Neural progenitor cell (in vitro differentiated cells): ENCODE results near the gene ANAPC16. TPM values are rescaled to one million over a fixed set of nuclear protein-coding genes. Genes with fewer than 3 reads are reported as not detected.
A peak's percentile ranks its signal among the peaks of the same experiment; 100 is the strongest.

Experiments used
- DNase-seq: peaks from one replicate; pipeline ENCODE4 v3.0.0-alpha.2; 2016; ENCODE audit warnings: low spot score
- H2AFZ ChIP-seq: fragments of 200-600 bp; sonication (generic); replicated peaks from 2 replicates; pipeline ENCODE4 v1.6.1; 2016; ENCODE audit warnings: antibody characterized with exemption
- H3F3A ChIP-seq: fragments of 200-600 bp; sonication (generic); 2 replicates; pipeline ENCODE4 v1.6.1; 2016; ENCODE audit warnings: antibody characterized with exemption, low read depth
- H3K27ac ChIP-seq: fragments of 200-600 bp; sonication (generic); 2 replicates; pipeline ENCODE4 v1.5.1; 2016; ENCODE audit warnings: mild to moderate bottlenecking
- H3K27me3 ChIP-seq: fragments of 200-600 bp; sonication (generic); 2 replicates; pipeline ENCODE4 v1.6.1; 2016; ENCODE audit warnings: mild to moderate bottlenecking, moderate library complexity
- H3K36me3 ChIP-seq: fragments of 200-600 bp; sonication (generic); 2 replicates; pipeline ENCODE4 v1.5.1; 2016
- H3K4me1 ChIP-seq: fragments of 200-600 bp; sonication (generic); 2 replicates; pipeline ENCODE4 v1.6.1; 2016; ENCODE audit warnings: mixed run types
- H3K4me2 ChIP-seq: fragments of 200-600 bp; sonication (generic); 2 replicates; pipeline ENCODE4 v1.6.1; 2016
- H3K4me3 ChIP-seq: fragments of 200-600 bp; sonication (generic); 2 replicates; pipeline ENCODE4 v1.5.1; 2016
- H3K79me2 ChIP-seq: fragments of 200-600 bp; sonication (generic); 2 replicates; pipeline ENCODE4 v1.6.1; 2016; ENCODE audit warnings: low read depth
- H3K9ac ChIP-seq: fragments of 200-600 bp; sonication (generic); 2 replicates; pipeline ENCODE4 v1.6.1; 2016
- H3K9me3 ChIP-seq: fragments of 200-600 bp; sonication (generic); 2 replicates; pipeline ENCODE4 v1.5.1; 2016; ENCODE audit warnings: low read depth
- H4K20me1 ChIP-seq: fragments of 200-600 bp; sonication (generic); 2 replicates; pipeline ENCODE4 v1.6.1; 2016; ENCODE audit warnings: low read depth
- H3K27ac Mint-ChIP-seq: 3 replicates; pipeline ENCODE4 v1.8.0; 2021; ENCODE audit warnings: mixed read lengths
- H3K27me3 Mint-ChIP-seq: 2 replicates; pipeline ENCODE4 v1.8.0; 2022; ENCODE audit warnings: low read depth, mild to moderate bottlenecking, inconsistent platforms, moderate library complexity, mixed read lengths; ENCODE audit not compliant: insufficient read depth
- H3K36me3 Mint-ChIP-seq: 3 replicates; pipeline ENCODE4 v1.8.0; 2021; ENCODE audit warnings: mixed read lengths
- H3K4me1 Mint-ChIP-seq: 3 replicates; pipeline ENCODE4 v1.8.0; 2021; ENCODE audit warnings: mixed read lengths
- H3K4me3 Mint-ChIP-seq: 3 replicates; pipeline ENCODE4 v1.8.0; 2021; ENCODE audit warnings: mild to moderate bottlenecking, moderate library complexity, mixed read lengths
- H3K9me3 Mint-ChIP-seq: 3 replicates; pipeline ENCODE4 v1.8.0; 2020; ENCODE audit warnings: mixed read lengths
- EZH2 ChIP-seq: fragments of 200-600 bp; sonication (generic); IDR thresholded peaks from 2 replicates; pipeline ENCODE4 v1.6.1; 2017; ENCODE audit warnings: antibody characterized with exemption, mild to moderate bottlenecking, moderate library complexity
- EZH2phosphoT487 ChIP-seq: fragments of 200-600 bp; sonication (generic); IDR thresholded peaks from 2 replicates; pipeline ENCODE4 v1.6.1; 2017; ENCODE audit warnings: antibody characterized with exemption
- total RNA-seq: library from RNA; depleted of rRNA; stranded (reverse); fragments of >200 nt; gene quantifications from 2 replicates; pipeline ENCODE4 v1.2.3, GENCODE V29; 2015; ENCODE audit warnings: low replicate concordance
- TF ChIP-seq, protein P1 (sequence below): fragments of 200-600 bp; sonication (generic); IDR thresholded peaks from 2 replicates; pipeline ENCODE4 v1.5.1; 2017; ENCODE audit warnings: antibody characterized with exemption, mild to moderate bottlenecking

ANAPC16 gene
- total RNA-seq, 1 donor from 2014 or later = 217 TPM

DNA sequence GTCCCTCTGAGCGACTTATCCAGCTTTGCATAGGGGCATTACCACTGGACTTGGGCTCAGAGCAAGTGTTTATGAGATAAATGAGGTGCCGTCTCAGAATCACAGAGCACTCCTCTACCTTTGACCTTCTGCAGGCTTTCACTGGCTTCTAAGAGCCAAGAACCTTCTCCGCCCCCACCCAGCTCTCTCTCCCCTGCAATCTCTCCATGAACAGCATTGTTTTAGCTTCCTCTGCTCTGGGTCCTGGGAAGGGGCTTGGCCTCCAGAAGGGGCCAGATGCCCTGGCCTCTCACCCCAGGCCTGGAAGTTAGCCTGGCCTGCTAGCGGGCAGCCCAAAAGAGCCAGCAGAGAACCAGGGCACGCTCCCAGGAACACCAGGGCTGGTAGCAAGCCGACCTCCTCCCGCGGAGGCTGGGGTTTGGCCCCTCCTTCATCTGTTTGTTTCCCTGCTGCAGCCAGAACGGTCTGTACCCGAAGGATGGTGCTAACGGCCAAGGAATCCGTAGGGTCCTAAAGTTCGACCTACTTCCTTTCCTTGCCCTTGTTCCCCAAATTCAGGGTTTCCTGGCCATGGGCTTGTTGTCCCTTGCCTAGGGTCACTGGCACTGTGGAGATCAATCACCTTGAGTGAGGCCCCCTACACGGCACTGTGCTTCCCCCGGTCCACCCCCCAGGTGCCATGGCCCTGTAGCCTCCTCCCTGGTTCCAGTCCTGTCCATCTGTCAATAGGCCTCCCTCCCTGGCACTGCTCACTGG lies 39.2 kb downstream of the ANAPC16 start:
- Histone ChIP-seq H3F3A (peaks cover 50% of the 10 kb centered on the region), H3K4me2 (peak overlapping the region; percentile 71), H3K27ac (peak overlapping the region; percentile 87), H3K9ac (no peak overlapping the region), H3K4me1 (peaks cover 54% of the 10 kb centered on the region), H3K4me3 (no peak overlapping the region), H3K27me3 (no peaks in the 10 kb centered on the region), H3K36me3 (no peaks in the 10 kb centered on the region), H4K20me1 (no peaks in the 10 kb centered on the region), H3K79me2 (no peaks in the 10 kb centered on the region), H2AFZ (peak overlapping the region; percentile 82), H3K9me3 (no peaks in the 10 kb centered on the region)
- H3K27ac Mint-ChIP-seq = peak overlapping the region; percentile 98
- no peaks in the 10 kb centered on the region for H3K9me3 Mint-ChIP-seq
- peak; percentile 80 for DNase-seq
- TF ChIP-seq EZH2phosphoT487 (no peak), EZH2 (no peak)
- TF ChIP-seq, protein P1, sequence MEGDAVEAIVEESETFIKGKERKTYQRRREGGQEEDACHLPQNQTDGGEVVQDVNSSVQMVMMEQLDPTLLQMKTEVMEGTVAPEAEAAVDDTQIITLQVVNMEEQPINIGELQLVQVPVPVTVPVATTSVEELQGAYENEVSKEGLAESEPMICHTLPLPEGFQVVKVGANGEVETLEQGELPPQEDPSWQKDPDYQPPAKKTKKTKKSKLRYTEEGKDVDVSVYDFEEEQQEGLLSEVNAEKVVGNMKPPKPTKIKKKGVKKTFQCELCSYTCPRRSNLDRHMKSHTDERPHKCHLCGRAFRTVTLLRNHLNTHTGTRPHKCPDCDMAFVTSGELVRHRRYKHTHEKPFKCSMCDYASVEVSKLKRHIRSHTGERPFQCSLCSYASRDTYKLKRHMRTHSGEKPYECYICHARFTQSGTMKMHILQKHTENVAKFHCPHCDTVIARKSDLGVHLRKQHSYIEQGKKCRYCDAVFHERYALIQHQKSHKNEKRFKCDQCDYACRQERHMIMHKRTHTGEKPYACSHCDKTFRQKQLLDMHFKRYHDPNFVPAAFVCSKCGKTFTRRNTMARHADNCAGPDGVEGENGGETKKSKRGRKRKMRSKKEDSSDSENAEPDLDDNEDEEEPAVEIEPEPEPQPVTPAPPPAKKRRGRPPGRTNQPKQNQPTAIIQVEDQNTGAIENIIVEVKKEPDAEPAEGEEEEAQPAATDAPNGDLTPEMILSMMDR = no peak
- peak overlapping the region; percentile 74 for H3K4me3 Mint-ChIP-seq
- H3K4me1 Mint-ChIP-seq = peaks cover 62% of the 10 kb centered on the region
- H3K36me3 Mint-ChIP-seq = no peaks in the 10 kb centered on the region
- peaks cover 3% of the 10 kb centered on the region for H3K27me3 Mint-ChIP-seq

- no peaks in the 10 kb centered on the region for H3K27me3 ChIP-seq
- H3K79me2 ChIP-seq = no peaks in the 10 kb centered on the region
- H3K4me3 Mint-ChIP-seq = peak overlapping the region; percentile 21
- no peaks in the 10 kb centered on the region for H3K36me3 Mint-ChIP-seq
- H3K27ac Mint-ChIP-seq = peak overlapping the region; percentile 28
- TF ChIP-seq EZH2 (no peak), EZH2phosphoT487 (no peak)
- TF ChIP-seq, protein P1 = no peak
- no peaks in the 10 kb centered on the region for H4K20me1 ChIP-seq
- peak overlapping the region; percentile 60 for H3K4me2 ChIP-seq
- peaks cover 7% of the 10 kb centered on the region for H3K27me3 Mint-ChIP-seq
- peaks cover 60% of the 10 kb centered on the region for H3K4me1 ChIP-seq
- H3K27ac ChIP-seq = peak overlapping the region; percentile 90
- no peak overlapping the region for H3K4me3 ChIP-seq
- H3F3A ChIP-seq = peaks cover 58% of the 10 kb centered on the region
- no peaks in the 10 kb centered on the region for H3K9me3 Mint-ChIP-seq
- no peaks in the 10 kb centered on the region for H3K9me3 ChIP-seq
- H3K9ac ChIP-seq = no peak overlapping the region
- peaks cover 71% of the 10 kb centered on the region for H3K4me1 Mint-ChIP-seq
- no peak overlapping the region for H2AFZ ChIP-seq
- H3K36me3 ChIP-seq = no peaks in the 10 kb centered on the region
- no peak for DNase-seq
These were observed 40.3 kb downstream of the ANAPC16 start for GRCh38 chr10:72255977-72256729.

DNA sequence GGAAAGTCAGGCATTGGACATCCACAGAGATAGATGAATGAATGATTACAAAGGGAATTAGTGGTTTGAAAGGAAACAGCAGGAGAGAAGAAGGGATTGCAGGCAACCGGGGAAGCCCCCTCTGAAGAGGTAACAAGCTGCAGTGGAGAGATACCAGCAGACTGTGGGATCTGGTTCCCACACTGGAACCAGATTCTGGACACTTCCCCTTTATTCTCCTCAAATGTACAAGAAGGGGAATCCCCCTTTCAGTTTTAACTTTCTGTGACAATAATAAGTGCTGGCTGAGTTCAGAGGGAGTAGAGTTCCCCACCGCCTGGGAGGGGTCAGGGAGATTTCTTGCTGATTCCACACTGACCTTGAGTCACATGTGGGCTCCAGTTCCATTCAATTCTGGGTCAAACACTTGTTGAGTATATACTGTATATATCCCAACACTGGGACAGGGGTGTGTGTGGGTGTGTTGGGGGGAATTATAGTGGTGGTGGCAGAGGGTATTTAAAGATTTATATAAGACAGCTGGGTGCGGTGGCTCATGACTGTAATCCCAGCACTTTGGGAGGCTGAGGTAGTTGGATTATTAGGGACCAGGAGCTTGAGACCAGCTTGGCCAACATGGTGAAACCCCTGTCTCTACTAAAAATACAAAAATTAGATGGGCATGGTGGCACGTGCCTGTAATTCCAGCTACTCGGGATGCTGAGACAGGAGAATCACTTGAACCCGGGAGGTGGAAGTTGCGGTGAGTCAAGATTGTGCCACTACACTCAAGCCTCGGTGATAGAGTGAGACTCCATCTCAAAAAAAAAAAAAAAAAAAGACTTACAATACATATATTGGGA lies 41.5 kb downstream of the ANAPC16 start:
- no peak overlapping the region for H2AFZ ChIP-seq
- H3K36me3 ChIP-seq = no peaks in the 10 kb centered on the region
- Mint-ChIP-seq H3K4me3 (peak overlapping the region; percentile 65), H3K27me3 (peaks cover 9% of the 10 kb centered on the region), H3K27ac (peak overlapping the region; percentile 98), H3K36me3 (no peaks in the 10 kb centered on the region), H3K4me1 (peaks cover 72% of the 10 kb centered on the region), H3K9me3 (no peaks in the 10 kb centered on the region)
- peak; percentile 74 for DNase-seq
- peaks cover 69% of the 10 kb centered on the region for H3F3A ChIP-seq
- H4K20me1 ChIP-seq = no peaks in the 10 kb centered on the region
- no peak overlapping the region for H3K4me3 ChIP-seq
- H3K79me2 ChIP-seq = no peaks in the 10 kb centered on the region
- peaks cover 70% of the 10 kb centered on the region for H3K4me1 ChIP-seq
- H3K27ac ChIP-seq = peak overlapping the region; percentile 90
- no peak overlapping the region for H3K9ac ChIP-seq
- H3K9me3 ChIP-seq = no peaks in the 10 kb centered on the region
- H3K4me2 ChIP-seq = peak overlapping the region; percentile 60
- no peaks in the 10 kb centered on the region for H3K27me3 ChIP-seq
- TF ChIP-seq, protein P1 = no peak
- TF ChIP-seq EZH2phosphoT487 = no peak
- no peak for TF ChIP-seq EZH2
